C4-2B (cell line): Measurements from ENCODE around the gene GRN.
A peak's percentile ranks its signal among the peaks of the same experiment; 100 is the strongest.

Experiments
- H3K27ac ChIP-seq: fragments of 450-650 bp; 2 replicates; pipeline ENCODE4 v1.5.1; 2017
- ZFX ChIP-seq: fragments of 450-650 bp; IDR thresholded peaks from 2 replicates; pipeline ENCODE4 v1.6.1; 2017
- TF ChIP-seq, protein P1 (sequence below): fragments of 450-650 bp; conservative IDR thresholded peaks from 2 replicates; pipeline ENCODE4 v1.5.1; 2017; ENCODE audit warnings: mild to moderate bottlenecking

Gene GRN

DNA sequence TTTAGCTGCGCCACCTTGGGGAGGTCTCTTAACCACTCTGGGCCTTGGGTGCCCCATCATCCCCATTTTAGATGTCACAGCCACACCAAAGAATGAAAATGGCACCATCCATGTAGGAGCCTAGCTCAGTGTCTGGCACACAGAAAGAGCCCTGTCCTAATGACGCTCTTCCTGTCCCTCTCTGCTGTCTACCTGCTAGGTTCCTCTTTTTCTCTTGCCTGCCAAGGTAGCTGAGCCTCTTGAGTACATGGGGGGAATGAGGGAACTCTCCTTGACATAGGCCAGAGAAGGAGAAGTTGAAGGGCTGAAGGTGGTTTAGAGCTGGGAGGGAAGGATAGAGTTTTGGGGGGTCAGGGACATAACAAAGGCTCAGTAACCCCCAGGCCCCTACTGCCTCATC, 34.9 kb upstream of the GRN start:
- H3K27ac ChIP-seq: no peak overlapping the region
- no peak for TF ChIP-seq ZFX
- TF ChIP-seq, protein P1, sequence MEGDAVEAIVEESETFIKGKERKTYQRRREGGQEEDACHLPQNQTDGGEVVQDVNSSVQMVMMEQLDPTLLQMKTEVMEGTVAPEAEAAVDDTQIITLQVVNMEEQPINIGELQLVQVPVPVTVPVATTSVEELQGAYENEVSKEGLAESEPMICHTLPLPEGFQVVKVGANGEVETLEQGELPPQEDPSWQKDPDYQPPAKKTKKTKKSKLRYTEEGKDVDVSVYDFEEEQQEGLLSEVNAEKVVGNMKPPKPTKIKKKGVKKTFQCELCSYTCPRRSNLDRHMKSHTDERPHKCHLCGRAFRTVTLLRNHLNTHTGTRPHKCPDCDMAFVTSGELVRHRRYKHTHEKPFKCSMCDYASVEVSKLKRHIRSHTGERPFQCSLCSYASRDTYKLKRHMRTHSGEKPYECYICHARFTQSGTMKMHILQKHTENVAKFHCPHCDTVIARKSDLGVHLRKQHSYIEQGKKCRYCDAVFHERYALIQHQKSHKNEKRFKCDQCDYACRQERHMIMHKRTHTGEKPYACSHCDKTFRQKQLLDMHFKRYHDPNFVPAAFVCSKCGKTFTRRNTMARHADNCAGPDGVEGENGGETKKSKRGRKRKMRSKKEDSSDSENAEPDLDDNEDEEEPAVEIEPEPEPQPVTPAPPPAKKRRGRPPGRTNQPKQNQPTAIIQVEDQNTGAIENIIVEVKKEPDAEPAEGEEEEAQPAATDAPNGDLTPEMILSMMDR: no peak

DNA sequence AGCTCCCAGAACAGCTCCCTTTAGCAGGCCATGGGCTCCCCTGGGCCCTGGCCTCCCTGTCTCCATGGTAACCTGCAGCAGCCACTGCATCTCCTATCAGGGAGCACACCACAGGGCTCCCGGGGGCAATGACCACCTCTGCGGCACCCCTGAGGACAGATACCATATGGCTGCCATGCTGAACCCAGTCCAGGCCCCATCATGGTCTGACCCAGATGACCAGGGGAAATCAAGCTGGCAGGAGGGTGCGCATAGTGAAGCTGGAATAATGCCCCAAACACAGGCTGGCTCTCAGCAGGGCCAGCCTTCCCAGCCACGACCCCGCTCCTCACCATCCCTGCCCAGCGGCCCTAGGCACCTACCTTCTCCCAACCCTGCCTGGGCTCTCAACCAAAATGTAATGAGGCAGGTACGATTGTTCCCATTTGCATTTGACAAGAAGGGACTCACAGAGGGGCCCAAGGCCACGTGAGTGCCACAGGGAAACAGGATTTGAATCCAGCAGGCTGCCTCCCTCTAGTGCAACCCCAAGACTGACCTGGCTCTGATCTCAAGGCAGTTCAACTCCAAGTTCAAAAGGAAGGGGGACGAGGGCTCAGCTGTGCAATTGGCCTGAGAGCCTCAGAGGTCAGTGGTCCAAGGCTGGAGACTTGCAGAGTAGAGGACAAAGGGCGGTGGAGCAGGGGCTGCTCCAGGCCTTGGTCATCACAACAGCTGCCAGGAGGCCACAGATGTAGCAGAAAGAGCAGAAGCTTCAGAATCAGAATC, 34.3 kb upstream of the GRN start:
- no peak overlapping the region for H3K27ac ChIP-seq
- TF ChIP-seq, protein P1: no peak
- no peak for TF ChIP-seq ZFX

DNA sequence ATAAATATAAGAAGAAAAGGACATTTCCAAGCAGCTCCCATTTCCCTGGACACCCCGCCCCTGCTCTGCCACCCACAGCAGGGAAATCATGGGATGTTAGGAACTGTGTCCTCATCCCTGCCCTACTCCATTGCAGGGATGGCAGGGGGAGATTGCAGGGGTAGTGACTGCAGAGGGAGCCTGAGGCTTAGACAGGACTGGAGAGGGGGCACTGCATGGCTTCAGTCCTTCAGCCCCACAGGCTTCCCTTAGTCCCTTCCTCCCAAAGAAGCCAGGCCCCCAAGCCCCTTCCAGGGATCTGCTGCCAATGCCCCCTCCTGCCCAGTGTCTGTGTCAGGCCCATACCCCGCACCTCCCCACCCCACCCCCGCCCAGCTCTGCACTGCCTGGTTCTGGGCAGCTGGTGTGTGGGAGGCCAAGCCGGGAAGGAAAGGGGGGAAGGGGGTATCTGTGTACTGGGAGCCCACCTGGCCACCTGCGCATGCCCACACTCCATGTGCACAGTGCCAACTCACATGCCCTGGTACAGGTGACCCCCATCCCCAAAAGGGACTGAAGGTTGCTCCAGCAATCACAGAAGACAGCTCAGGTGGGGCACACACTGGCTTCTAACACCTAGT, 33.4 kb upstream of the GRN start:
- TF ChIP-seq, protein P1: no peak
- TF ChIP-seq ZFX: no peak
- H3K27ac ChIP-seq: no peak overlapping the region

DNA sequence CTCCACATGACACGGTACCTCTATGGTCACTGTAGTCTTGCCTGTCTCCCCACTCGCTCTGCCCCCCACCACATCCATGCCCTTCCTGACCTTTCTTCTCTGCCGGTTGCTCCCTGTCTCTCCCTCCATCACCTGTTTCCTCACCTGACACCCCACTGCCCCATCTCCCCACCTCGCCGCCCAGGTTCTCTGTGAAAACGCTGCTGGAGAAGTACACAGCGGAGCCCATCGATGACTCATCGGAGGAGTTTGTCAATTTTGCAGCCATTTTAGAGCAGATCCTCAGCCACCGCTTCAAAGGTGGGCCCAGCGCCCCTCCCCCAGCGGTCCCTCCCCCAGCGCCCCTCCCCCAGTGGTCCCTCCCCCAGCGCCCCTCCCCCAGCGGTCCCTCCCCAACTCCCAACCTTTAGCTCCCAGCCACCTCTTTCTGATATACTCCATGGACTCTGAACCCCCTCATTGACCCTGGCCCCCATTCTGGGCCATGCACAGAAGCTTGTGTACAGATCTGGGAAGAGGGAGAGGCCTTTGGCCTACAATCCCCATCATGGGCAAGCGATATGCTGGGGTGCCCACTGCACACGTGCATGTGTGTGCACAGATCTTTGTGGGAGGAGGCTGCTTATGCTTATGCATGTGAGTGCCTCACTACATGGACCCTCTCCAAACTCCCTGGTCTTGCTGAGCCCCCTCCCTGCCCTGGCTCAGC, 32.6 kb upstream of the GRN start:
- no peak overlapping the region for H3K27ac ChIP-seq
- TF ChIP-seq ZFX: no peak
- TF ChIP-seq, protein P1: no peak

DNA sequence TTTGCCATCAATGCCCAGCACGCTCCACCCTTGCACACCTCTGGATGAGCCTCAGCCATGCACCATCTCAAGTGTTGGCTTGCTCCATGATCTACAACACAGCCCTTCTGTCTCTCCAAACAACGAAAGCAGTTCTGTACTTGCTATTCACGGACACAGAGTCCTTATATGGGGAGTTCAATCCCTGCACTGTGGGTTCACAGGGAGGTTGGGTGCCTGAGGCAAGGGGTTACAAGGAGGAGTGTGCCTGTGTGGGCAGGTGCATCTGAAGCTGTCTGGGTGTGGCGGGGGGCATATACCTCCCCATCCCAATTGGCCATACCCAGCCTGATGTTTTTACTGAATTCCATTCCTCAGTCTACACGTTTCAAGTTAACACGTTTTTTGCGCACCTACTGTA, 31.1 kb upstream of the GRN start:
- no peak overlapping the region for H3K27ac ChIP-seq
- no peak for TF ChIP-seq ZFX
- TF ChIP-seq, protein P1: no peak

DNA sequence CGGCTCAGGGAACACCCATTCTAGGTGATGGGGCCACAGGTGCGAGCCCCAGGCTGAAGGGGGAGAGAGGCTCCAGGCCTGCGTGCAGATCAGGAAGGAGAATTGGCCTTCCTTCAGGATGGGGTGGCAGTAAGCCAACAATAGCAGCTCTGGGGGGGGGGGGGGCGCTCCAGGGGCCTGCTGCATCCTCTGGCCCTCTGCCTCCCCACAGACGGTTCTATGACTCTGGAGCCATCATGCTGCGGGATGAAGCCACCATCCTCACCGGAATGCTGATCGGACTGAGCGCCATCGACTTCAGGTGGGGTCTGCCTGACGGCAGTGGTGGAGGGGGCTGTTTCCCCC, 30.6 kb upstream of the GRN start:
- H3K27ac ChIP-seq: peak overlapping the region; percentile 47; the same call in 1 of the 2 replicates
- TF ChIP-seq, protein P1: no peak
- TF ChIP-seq ZFX: no peak
